ENCODE data around the gene LCN10.

Gene LCN10

DNA sequence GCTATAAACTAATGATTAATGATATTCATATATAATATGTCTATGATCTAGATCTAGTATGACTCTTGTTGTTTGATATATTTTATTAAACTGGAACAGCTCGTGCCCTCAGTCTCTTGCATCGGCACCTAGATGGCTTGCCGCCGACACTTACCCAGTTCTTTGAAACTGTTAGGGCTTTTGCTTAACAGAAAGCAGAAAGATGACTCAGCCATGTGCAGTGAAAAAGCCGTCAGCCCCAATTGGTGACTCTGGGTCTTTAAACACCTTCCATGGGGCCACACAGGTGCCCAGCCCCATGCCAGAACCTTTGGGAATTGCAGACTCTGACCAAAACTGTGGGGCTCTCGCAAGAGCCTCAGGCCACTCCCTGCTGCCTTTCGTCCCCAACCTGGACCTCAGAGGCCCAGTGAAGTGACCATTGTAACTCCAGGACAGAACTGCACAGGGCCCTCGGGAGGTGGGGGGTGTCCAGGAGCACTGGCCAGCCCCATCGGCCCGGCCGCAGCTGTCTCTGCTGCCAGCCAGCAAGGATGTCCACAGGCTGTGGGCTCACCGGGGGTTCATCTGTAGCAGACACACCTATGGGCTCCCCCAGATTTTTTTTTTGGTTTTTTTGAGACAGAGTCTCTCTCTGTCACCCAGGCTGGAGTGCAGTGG, 7.8 kb downstream of the LCN10 start:
- no peak for DNase-seq

DNA sequence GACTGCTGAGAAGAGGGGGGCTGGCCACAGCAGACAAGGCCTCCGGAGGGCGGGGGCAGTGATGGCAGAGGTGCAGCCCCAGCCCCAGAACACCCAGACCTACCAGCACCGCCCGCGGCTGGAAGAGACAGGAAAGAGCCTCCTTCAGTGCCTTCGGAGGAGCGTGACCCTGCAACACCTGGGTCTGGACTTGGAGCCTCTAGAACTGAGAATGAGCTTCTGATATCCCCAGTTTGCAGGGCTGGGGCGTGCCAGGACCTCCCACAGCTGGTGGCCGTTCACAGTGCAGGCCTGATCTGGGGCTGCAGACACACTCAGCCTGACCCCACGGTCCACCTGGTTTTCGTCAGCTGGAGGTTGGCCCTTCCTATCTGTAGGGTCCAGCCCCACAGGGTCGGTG, 9.1 kb downstream of the LCN10 start:
- no peak for DNase-seq

GRCh38 chr9:136732444-136733178, 10.1 kb downstream of the LCN10 start:
- no peak for DNase-seq

DNA sequence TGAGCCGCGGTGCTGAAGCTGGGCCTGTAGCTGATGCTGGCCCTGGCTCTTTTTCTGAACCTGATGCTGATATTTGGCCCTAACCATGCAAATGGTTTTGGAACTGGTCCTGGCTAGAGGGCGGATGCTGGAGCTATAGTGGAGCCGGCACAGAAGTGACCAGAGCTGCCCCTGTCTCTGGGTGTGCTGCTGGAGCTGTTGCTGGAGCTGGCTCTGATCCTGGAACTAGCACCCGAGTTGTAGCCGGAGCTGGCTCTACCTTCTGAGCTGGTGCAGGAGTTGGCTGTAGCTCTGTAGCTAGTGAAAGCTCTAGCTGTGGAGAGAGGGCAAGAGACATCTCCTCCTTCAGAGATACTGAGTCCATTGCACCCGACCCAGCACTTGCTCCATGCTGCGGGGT, 12.8 kb downstream of the LCN10 start:
- no peak for DNase-seq

DNA sequence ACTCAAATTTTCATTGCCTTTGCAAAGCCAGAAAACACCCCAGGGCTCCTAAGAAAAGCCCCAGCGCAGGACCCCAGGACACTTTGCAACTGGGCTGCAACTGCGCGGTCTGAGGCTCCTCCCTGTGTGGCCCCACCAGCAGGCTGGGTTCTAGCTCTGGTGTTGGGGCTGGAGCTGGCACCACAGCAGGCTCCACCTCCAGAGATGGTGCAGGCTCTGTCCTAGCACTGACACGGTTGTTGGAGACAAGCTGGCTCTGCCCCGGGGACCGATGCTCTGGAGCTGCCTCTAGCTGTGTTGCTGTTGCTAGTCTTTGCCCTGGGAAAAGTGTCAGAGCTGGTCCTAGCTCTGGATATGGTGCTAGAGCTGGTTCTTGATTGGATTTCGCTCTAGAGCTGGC, 13.6 kb downstream of the LCN10 start:
- peak in 1 of 2 experiments; percentile 36 for DNase-seq

DNA sequence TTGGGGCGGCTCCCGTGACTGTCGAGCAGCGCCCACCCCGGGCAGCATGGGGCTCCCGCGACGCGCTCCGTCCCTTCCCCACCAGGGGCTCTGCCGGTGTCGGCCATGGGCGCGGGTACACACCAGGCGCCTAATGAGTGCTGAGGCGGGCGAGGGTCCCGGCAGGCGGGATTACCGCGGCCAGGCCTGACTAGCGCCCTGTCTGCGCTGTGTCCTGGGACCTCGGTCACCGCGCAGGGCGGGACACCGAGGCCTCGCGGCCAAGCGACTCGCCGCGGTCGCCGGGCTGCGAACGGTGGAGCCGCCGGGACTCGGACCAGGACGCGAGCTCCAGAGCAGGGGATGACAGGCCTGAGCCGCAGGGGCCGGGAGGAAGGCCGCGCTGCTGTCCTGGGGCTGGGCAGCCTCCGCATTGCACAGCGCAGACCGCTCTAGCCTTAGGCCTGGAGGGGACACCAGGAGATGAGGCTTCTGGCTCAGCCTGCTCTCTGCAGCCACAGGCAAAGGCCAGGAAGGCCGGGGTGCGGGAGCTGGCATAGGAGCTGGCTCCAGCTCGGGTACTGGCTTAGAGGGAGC, 14.1 kb downstream of the LCN10 start:
- peak in 1 of 2 experiments; percentile 60 for DNase-seq

- peak; percentile 95 to 96 for DNase-seq
Measured at GRCh38 chr9:136728080-136728547, 14.6 kb downstream of the LCN10 start.

- DNase-seq = peak; percentile 56 to 67
Measured at GRCh38 chr9:136726631-136727191, 16.0 kb downstream of the LCN10 start.

DNA sequence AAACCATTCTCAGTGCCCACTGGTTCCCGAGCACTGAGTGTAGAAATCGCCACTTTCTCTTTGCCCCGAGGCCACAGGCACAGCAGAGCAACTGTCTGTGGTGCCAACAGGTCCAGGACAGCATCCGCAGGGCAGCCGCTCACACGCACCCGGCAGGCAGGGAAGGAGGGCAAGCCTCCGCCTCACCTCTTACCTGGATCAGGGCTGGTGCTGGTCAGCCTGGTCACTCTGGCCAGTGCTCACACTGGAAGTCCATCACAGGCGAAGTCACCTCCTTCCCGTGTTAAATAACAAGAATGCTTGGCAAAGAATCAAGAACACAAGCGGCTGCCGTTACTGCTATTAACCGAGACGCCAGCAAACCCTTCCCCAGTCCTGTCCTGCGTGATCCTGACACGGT, 16.6 kb downstream of the LCN10 start:
- DNase-seq = no peak

- peak in 1 of 2 experiments; percentile 34 for DNase-seq
Measured at GRCh38 chr9:136725612-136726011, 17.1 kb downstream of the LCN10 start.

- DNase-seq = no peak
Measured at GRCh38 chr9:136724772-136725171, 18.0 kb downstream of the LCN10 start.

DNA sequence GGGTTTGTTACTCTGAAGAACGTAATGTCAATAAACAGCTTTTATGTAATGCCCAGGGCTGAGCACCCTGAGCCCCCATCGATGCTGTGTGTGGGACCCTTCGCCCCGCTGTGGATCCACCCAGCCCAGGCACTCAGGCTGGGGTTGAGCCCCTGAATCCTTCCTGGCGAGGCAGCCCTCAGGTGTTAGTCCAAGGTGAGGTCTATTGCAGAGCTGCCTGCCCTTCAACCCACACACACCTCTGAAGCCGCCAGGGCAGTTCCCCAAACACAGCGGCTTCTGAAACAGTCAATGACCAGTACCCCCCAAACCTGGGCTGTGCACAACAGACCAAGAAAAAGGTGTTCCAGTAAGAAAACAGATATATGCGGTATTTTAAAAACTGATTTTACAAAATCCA, 18.8 kb downstream of the LCN10 start:
- no peak for DNase-seq

GRCh38 chr9:136723362-136723976, 19.3 kb downstream of the LCN10 start:
- DNase-seq = no peak

DNA sequence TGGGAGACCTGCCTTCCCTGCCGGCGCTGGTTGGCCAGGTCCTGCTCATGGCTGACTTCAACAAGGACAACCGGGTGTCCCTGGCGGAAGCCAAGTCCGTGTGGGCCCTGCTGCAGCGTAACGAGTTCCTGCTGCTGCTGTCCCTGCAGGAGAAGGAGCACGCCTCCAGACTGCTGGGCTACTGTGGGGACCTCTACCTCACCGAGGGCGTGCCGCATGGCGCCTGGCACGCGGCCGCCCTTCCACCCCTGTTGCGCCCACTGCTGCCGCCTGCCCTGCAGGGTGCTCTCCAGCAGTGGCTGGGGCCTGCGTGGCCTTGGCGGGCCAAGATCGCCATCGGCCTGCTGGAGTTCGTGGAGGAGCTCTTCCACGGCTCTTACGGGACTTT, 19.8 kb downstream of the LCN10 start:
- DNase-seq = peak in 1 of 2 experiments; percentile 59

GRCh38 chr9:136722093-136722968, 20.4 kb downstream of the LCN10 start:
- peak in 1 of 2 experiments; percentile 60 for DNase-seq

GRCh38 chr9:136721339-136722092, 21.2 kb downstream of the LCN10 start:
- DNase-seq = peak in 1 of 2 experiments; percentile 48

DNA sequence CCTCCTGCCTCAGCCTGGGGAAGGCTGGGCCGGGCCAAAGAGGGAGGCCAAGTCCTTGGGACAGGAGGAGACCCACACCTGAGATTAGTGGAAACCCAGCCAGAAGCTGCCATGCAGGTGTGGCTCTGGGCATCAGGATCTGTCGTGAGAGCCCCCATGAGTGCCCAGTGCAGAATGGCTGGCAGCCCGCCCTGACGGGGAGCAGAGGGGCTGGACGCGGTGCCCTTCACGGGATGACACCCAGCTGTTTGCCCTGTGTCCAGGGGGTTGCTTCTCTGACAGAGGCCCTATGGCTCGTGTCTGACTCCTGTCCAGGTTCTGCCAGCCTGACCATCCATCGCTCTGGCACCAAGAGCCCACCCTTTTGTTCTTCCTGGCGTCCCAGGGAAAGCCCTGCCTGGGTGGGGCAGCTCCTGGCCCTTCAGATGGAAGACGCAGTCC, 21.8 kb downstream of the LCN10 start:
- no peak for DNase-seq

GRCh38 chr9:136720251-136720897, 22.4 kb downstream of the LCN10 start:
- no peak for DNase-seq

DNA sequence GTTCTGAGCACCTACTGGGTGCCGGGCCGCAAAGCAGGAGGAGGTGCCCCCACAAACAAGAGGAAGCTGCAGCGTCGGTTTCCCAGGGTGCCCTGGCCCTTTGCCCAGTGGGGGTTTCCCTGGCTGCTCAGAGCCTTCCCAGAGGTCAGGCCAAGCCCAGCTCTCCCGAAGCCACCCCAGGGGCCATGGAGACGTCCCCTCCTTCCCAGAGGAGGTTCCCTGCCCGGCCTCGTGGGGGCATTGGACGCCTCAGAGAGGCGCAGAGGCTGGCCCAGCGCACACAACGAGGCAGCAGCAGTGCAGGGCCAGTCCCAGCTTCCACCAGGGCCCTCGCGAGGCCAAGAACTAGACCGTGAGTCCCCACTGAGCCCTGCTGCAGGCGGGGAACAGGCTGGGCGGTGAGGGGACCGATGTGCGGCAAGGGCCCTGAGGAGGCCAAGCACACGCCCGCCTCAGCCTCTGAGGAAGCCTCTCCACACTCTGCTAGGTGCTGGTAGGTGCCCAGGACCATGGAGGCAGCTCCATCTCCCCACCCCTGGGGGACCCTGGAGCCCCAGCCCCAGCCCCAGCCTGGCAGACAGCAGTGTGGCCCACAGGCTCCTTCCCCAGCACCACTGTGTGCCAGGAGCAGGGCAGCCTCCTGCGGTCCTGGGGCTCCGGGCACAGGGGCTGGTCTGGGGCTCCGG, 23.4 kb downstream of the LCN10 start:
- no peak for DNase-seq

Measured in activated T-cell treated with anti-CD3 and anti-CD28 coated beads, Interleukin-2, amount 50 U/mL, for 48 hours (primary cell).